Cardiac muscle cell (in vitro differentiated cells and primary cell): ENCODE results near the gene FRMPD3. TPM values are rescaled to one million over a fixed set of nuclear protein-coding genes. Genes with fewer than 3 reads are reported as not detected.
A peak's percentile ranks its signal among the peaks of the same experiment; 100 is the strongest.
"Not testable (repeated sequence)": the region's sequence is repeated elsewhere in the genome, so short reads cannot be mapped to it uniquely, and the experiment has no call there.

Source experiments
- DNase-seq, 2 donors: peaks; one replicate each; pipeline versions ENCODE4 v3.0.0 to v3.0.0-alpha.2; 2010 to 2017; ENCODE audit warnings: low read depth in 1 of 2, low spot score in 1 of 2
- H3K27ac ChIP-seq: fragments of 200-600 bp; sonication (generic); 2 replicates; pipeline ENCODE4 v1.5.1; 2016
- H3K27me3 ChIP-seq: fragments of 200-600 bp; sonication (generic); 2 replicates; pipeline ENCODE4 v1.6.0; 2016; ENCODE audit warnings: control low read depth
- H3K36me3 ChIP-seq: fragments of 200-600 bp; sonication (generic); 2 replicates; pipeline ENCODE4 v1.5.1; 2016; ENCODE audit warnings: control low read depth
- H3K4me1 ChIP-seq: fragments of 200-600 bp; sonication (generic); 2 replicates; pipeline ENCODE4 v1.8.1; 2017; ENCODE audit warnings: low read depth, mild to moderate bottlenecking, mixed run types
- H3K4me3 ChIP-seq: fragments of 200-600 bp; sonication (generic); 2 replicates; pipeline ENCODE4 v1.5.1; 2016; ENCODE audit warnings: mild to moderate bottlenecking
- H3K9me3 ChIP-seq: fragments of 200-600 bp; sonication (generic); 2 replicates; pipeline ENCODE4 v1.5.1; 2017; ENCODE audit warnings: low read depth, mild to moderate bottlenecking, control low read depth
- CTCF ChIP-seq: IDR thresholded peaks from 2 replicates; pipeline ENCODE4 v1.5.1; 2012; ENCODE audit warnings: low read depth, mild to moderate bottlenecking, low read length
- polyA plus RNA-seq: library from polyadenylated mRNA; unstranded; fragments of >200 nt; fragmentation: Nextera tagmentation; extraction: Ambion mirVana; gene quantifications from 2 replicates; pipeline ENCODE4 v1.2.1, GENCODE V29; 2016
- total RNA-seq: library from RNA; depleted of rRNA; stranded (reverse); fragments of >200 nt; gene quantifications from 2 replicates; pipeline ENCODE4 v1.2.3, GENCODE V29; 2016

The FRMPD3 gene
- total and polyA plus RNA-seq, 2 experiments from 2014 or later, result 0.51 to 4.5 TPM

GRCh38 chrX:107465932-107466620 is 16.6 kb downstream of the FRMPD3 start:
- Histone ChIP-seq H3K36me3 (no peaks in the 10 kb centered on the region), H3K4me3 (no peak overlapping the region), H3K27ac (no peak overlapping the region), H3K4me1 (peaks cover 1% of the 10 kb centered on the region), H3K9me3 (no peaks in the 10 kb centered on the region), H3K27me3 (no peaks in the 10 kb centered on the region)
- TF ChIP-seq CTCF, result no peak
- DNase-seq, result no peak

GRCh38 chrX:107467271-107467670 is 17.8 kb downstream of the FRMPD3 start:
- DNase-seq, result no peak
- Histone ChIP-seq H3K9me3 (no peaks in the 10 kb centered on the region), H3K27me3 (no peaks in the 10 kb centered on the region), H3K27ac (no peak overlapping the region), H3K36me3 (no peaks in the 10 kb centered on the region), H3K4me3 (no peak overlapping the region), H3K4me1 (no peaks in the 10 kb centered on the region)
- no peak for TF ChIP-seq CTCF

- Histone ChIP-seq H3K4me1 (no peaks in the 10 kb centered on the region), H3K27ac (no peak overlapping the region), H3K36me3 (no peaks in the 10 kb centered on the region), H3K9me3 (no peaks in the 10 kb centered on the region), H3K4me3 (no peak overlapping the region), H3K27me3 (no peaks in the 10 kb centered on the region)
- no peak for TF ChIP-seq CTCF
- DNase-seq, result no peak
Measured at GRCh38 chrX:107470198-107470597, 20.7 kb downstream of the FRMPD3 start.

- Histone ChIP-seq H3K27ac (no peak overlapping the region), H3K27me3 (no peaks in the 10 kb centered on the region), H3K4me3 (no peak overlapping the region), H3K36me3 (no peaks in the 10 kb centered on the region), H3K9me3 (no peaks in the 10 kb centered on the region), H3K4me1 (no peaks in the 10 kb centered on the region)
- peak in 1 of 2 donors; percentile 36 for DNase-seq
- no peak for TF ChIP-seq CTCF
Measured at GRCh38 chrX:107470971-107471370, 21.5 kb downstream of the FRMPD3 start.

- H3K36me3 ChIP-seq, H3K4me3 ChIP-seq, H3K9me3 ChIP-seq, H3K27ac ChIP-seq, DNase-seq, H3K27me3 ChIP-seq, H3K4me1 ChIP-seq: not testable (repeated sequence)
Measured at GRCh38 chrX:107471420-107471819, 22.0 kb downstream of the FRMPD3 start.

GRCh38 chrX:107477406-107477805 is 28.0 kb downstream of the FRMPD3 start:
- H3K27ac ChIP-seq, result no peak overlapping the region
- peaks cover 7% of the 10 kb centered on the region for H3K4me1 ChIP-seq
- no peak for DNase-seq
- no peaks in the 10 kb centered on the region for H3K27me3 ChIP-seq
- no peak overlapping the region for H3K4me3 ChIP-seq
- H3K9me3 ChIP-seq, result no peaks in the 10 kb centered on the region
- TF ChIP-seq CTCF, result no peak
- no peaks in the 10 kb centered on the region for H3K36me3 ChIP-seq
